KMS-11 (cell line): ENCODE results near the gene TEDDM1.

Experiments
- H2AFZ ChIP-seq: fragments of 200-600 bp; sonication (generic); 2 replicates; pipeline ENCODE4 v1.6.1; 2016; ENCODE audit warnings: antibody characterized with exemption, mixed run types, low read depth
- H3K27ac ChIP-seq: fragments of 200-600 bp; sonication (generic); 2 replicates; pipeline ENCODE4 v1.6.1; 2016; ENCODE audit warnings: mild to moderate bottlenecking, mixed run types
- H3K27me3 ChIP-seq: fragments of 200-600 bp; sonication (generic); 2 replicates; pipeline ENCODE4 v1.6.1; 2017; ENCODE audit warnings: mild to moderate bottlenecking, low read depth, mixed run types, moderate library complexity; ENCODE audit not compliant: insufficient read depth
- H3K36me3 ChIP-seq: fragments of 200-600 bp; sonication (generic); 2 replicates; pipeline ENCODE4 v1.6.1; 2017; ENCODE audit warnings: mild to moderate bottlenecking, mixed run types; ENCODE audit not compliant: insufficient read depth
- H3K4me1 ChIP-seq: fragments of 200-600 bp; sonication (generic); 2 replicates; pipeline ENCODE4 v1.6.1; 2016; ENCODE audit warnings: mild to moderate bottlenecking, low read depth, mixed run types; ENCODE audit not compliant: poor library complexity, severe bottlenecking
- H3K4me2 ChIP-seq: fragments of 200-600 bp; sonication (generic); 2 replicates; pipeline ENCODE4 v1.7.0; 2016; ENCODE audit warnings: mild to moderate bottlenecking, mixed run types
- H3K4me3 ChIP-seq: fragments of 200-600 bp; sonication (generic); IDR thresholded peaks from 2 replicates; pipeline ENCODE4 v1.6.1; 2017; ENCODE audit warnings: low read depth, low read length, mixed read lengths; ENCODE audit not compliant: insufficient read depth
- H3K79me2 ChIP-seq: fragments of 200-600 bp; sonication (generic); 2 replicates; pipeline ENCODE4 v1.6.1; 2016; ENCODE audit warnings: low read depth, mixed run types; ENCODE audit not compliant: insufficient read depth
- H3K9ac ChIP-seq: fragments of 200-600 bp; sonication (generic); 2 replicates; pipeline ENCODE4 v1.6.1; 2016; ENCODE audit warnings: mild to moderate bottlenecking, mixed run types
- H4K20me1 ChIP-seq: fragments of 200-600 bp; sonication (generic); 2 replicates; pipeline ENCODE4 v1.6.1; 2016; ENCODE audit warnings: mild to moderate bottlenecking, mixed run types; ENCODE audit not compliant: insufficient read depth
- CTCF ChIP-seq: fragments of 200-600 bp; sonication (generic); conservative IDR thresholded peaks from 2 replicates; pipeline ENCODE4 v1.6.1; 2017; ENCODE audit warnings: low read depth, mild to moderate bottlenecking, antibody characterized with exemption, low read length, moderate library complexity, mixed read lengths

Gene TEDDM1

GRCh38 chr1:182368358-182368757 is 32.1 kb downstream of the TEDDM1 start:
- no peak overlapping the region for H3K4me2 ChIP-seq
- H3K27me3 ChIP-seq, result no peaks in the 10 kb centered on the region
- no peaks in the 10 kb centered on the region for H3K79me2 ChIP-seq
- TF ChIP-seq CTCF, result no peak
- H4K20me1 ChIP-seq, result no peaks in the 10 kb centered on the region
- H3K4me1 ChIP-seq, result no peaks in the 10 kb centered on the region
- no peaks in the 10 kb centered on the region for H3K36me3 ChIP-seq
- no peak overlapping the region for H3K9ac ChIP-seq
- H3K27ac ChIP-seq, result no peak overlapping the region
- no peak overlapping the region for H3K4me3 ChIP-seq
- H2AFZ ChIP-seq, result no peak overlapping the region

- H3K27ac ChIP-seq, result no peak overlapping the region
- H3K9ac ChIP-seq, result no peak overlapping the region
- H3K4me2 ChIP-seq, result no peak overlapping the region
- H2AFZ ChIP-seq, result no peak overlapping the region
- no peak for TF ChIP-seq CTCF
- no peaks in the 10 kb centered on the region for H3K79me2 ChIP-seq
- no peaks in the 10 kb centered on the region for H3K4me1 ChIP-seq
- H3K4me3 ChIP-seq, result no peak overlapping the region
- H4K20me1 ChIP-seq, result no peaks in the 10 kb centered on the region
- no peaks in the 10 kb centered on the region for H3K36me3 ChIP-seq
- H3K27me3 ChIP-seq, result no peaks in the 10 kb centered on the region
Measured at GRCh38 chr1:182367926-182368325, 32.5 kb downstream of the TEDDM1 start.

GRCh38 chr1:182366596-182366995 is 33.9 kb downstream of the TEDDM1 start:
- Histone ChIP-seq H3K27ac (no peak overlapping the region), H3K4me2 (no peak overlapping the region), H3K9ac (no peak overlapping the region), H3K4me3 (no peak overlapping the region), H3K27me3 (no peaks in the 10 kb centered on the region), H4K20me1 (no peaks in the 10 kb centered on the region), H2AFZ (no peak overlapping the region), H3K79me2 (no peaks in the 10 kb centered on the region), H3K4me1 (no peaks in the 10 kb centered on the region), H3K36me3 (no peaks in the 10 kb centered on the region)
- TF ChIP-seq CTCF, result no peak

GRCh38 chr1:182359645-182360044 is 40.8 kb downstream of the TEDDM1 start:
- H3K79me2 ChIP-seq, result no peaks in the 10 kb centered on the region
- H2AFZ ChIP-seq, result no peak overlapping the region
- no peak for TF ChIP-seq CTCF
- H3K9ac ChIP-seq, result no peak overlapping the region
- no peaks in the 10 kb centered on the region for H3K36me3 ChIP-seq
- no peaks in the 10 kb centered on the region for H3K4me1 ChIP-seq
- no peaks in the 10 kb centered on the region for H4K20me1 ChIP-seq
- no peak overlapping the region for H3K27ac ChIP-seq
- no peaks in the 10 kb centered on the region for H3K27me3 ChIP-seq
- no peak overlapping the region for H3K4me2 ChIP-seq
- no peak overlapping the region for H3K4me3 ChIP-seq

- H4K20me1 ChIP-seq, result no peaks in the 10 kb centered on the region
- H3K79me2 ChIP-seq, result no peaks in the 10 kb centered on the region
- H3K27me3 ChIP-seq, result no peaks in the 10 kb centered on the region
- no peak overlapping the region for H3K4me3 ChIP-seq
- no peak overlapping the region for H3K27ac ChIP-seq
- H3K4me2 ChIP-seq, result no peak overlapping the region
- no peak overlapping the region for H2AFZ ChIP-seq
- H3K36me3 ChIP-seq, result no peaks in the 10 kb centered on the region
- H3K9ac ChIP-seq, result no peak overlapping the region
- TF ChIP-seq CTCF, result no peak
- H3K4me1 ChIP-seq, result no peaks in the 10 kb centered on the region
Measured at GRCh38 chr1:182357913-182358312, 42.6 kb downstream of the TEDDM1 start.
